ENCODE measurements around the gene KRTAP10-6.

- no peak for TF ChIP-seq CTCF (conservative IDR thresholded peaks at IDR 0.05; ENCODE audit: low read length)
- no peak for TF ChIP-seq EZH2phosphoT487 (IDR thresholded peaks at IDR 0.05; ENCODE audit: borderline replicate concordance, low read depth, low read length)
Observed at GRCh38 chr21:44576025-44576420, 16.3 kb downstream of the KRTAP10-6 start.

Measured in OCI-LY7 (cell line).